Erythroblast (primary cell): ENCODE measurements around the gene ISM1.

ENCODE experiments used
- GATA1 ChIP-seq: IDR thresholded peaks from 2 replicates; pipeline ENCODE4 v1.6.1; 2011; ENCODE audit warnings: low read depth, mild to moderate bottlenecking, control low read depth, low read length, moderate library complexity
- POLR2A ChIP-seq: IDR thresholded peaks from 2 replicates; pipeline ENCODE4 v1.6.1; 2011; ENCODE audit warnings: mild to moderate bottlenecking, low read length

GRCh38 chr20:13286052-13286451, 65.0 kb downstream of the ISM1 start:
- TF ChIP-seq POLR2A = no peak
- TF ChIP-seq GATA1 = no peak
